GM10847 (cell line): ENCODE measurements around the gene PPP6R2.

Experiments
- POLR2A ChIP-seq: IDR thresholded peaks from 2 replicates; pipeline ENCODE4 v1.6.1; 2011; ENCODE audit not compliant: insufficient read length; ENCODE audit errors: extremely low read depth

Gene PPP6R2

DNA sequence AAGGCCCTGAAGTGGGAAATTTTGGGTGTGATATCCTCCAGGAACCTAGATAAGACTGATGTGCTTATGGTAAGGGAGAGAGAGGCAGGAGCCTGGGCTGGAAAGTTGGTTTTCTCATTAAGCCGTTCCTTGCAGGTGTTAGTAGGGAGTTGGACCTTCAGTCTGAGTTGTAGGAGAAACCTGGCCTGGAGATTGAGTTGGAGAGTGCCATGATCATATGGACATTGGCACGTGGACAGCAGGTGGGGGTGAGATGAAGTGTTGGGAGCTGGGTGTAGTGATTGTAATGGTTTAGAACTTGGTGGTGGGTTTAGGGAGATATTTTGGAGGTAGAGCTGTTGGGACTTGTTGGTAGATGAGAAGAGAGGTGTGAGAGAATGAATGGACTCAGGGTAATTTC lies 4.9 kb downstream of the PPP6R2 start:
- no peak for TF ChIP-seq POLR2A

- TF ChIP-seq POLR2A = no peak
These were observed 13.1 kb downstream of the PPP6R2 start for GRCh38 chr22:50356186-50356585.

- no peak for TF ChIP-seq POLR2A
These were observed 14.1 kb downstream of the PPP6R2 start for GRCh38 chr22:50357222-50357621.

GRCh38 chr22:50357756-50358155 lies 14.6 kb downstream of the PPP6R2 start:
- no peak for TF ChIP-seq POLR2A

DNA sequence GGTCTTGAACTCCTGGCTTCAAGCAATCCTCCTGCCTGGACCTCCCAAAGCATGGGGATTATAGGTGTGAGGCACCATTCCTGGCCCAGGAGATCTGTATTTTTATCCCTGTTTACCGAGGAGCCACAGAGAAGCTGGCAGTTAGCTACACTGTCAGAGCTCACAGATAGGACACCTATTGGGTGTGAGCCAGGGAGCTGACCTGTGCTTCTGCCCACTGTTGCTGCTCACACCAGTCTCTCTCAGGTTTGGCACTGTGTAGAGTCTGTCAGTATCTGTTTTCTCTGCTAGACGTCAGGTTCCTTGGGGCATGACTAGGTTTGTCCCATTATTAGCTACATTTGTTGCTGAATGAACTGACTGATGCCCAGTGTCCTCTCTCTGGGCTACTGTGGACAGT lies 17.5 kb downstream of the PPP6R2 start:
- TF ChIP-seq POLR2A = no peak

DNA sequence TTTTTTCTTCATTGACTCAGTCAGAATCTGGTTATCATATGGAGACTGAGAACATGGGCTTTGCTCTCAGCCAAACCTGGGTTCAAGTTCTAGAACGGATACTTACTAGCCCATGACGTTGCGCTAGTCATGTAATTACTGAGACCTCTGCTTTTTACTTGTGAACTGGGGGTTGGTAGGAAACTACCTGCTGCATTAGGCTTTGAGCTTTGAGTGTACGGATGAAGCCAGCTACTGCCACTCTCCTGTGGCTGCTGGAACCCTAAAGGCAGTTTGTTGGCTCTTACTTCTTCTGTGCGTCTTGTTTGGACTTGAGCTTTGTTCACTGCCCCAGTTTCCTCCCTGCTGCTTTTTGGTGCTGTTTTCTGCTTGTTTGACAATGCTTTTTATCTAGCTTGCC lies 18.1 kb downstream of the PPP6R2 start:
- no peak for TF ChIP-seq POLR2A

- TF ChIP-seq POLR2A = no peak
These were observed 18.6 kb downstream of the PPP6R2 start for GRCh38 chr22:50361688-50362087.

DNA sequence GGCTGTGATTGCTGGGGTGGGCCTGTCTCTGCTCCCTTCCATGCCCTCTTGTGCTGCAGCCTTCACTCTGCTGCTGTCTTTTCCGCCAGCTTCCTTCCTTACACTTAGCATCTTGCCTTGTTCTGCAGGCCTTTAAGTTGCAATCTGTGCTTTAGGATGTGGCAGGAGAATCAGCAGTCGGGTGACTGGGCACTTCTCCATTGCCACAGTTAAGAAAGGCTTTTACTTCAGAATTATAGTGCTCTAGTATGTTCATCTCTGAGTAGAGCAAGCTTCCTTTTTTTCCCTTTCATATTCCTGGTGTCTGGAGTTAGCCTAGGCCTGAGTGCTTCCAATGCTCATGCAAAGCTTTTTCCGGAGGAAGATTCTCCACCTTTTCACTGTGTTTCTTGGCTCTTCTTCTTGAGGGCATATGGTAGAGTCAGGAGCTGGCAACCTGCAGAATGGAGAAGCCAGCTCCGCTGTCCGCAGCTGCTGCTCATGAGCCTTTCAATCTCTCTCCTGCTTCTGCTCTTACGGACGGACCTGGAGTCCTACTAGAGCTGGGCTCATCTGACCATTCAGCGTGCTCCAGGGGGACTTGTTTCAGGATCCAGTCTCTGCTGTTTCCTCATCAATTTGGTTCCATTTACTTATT lies 20.2 kb downstream of the PPP6R2 start:
- no peak for TF ChIP-seq POLR2A

DNA sequence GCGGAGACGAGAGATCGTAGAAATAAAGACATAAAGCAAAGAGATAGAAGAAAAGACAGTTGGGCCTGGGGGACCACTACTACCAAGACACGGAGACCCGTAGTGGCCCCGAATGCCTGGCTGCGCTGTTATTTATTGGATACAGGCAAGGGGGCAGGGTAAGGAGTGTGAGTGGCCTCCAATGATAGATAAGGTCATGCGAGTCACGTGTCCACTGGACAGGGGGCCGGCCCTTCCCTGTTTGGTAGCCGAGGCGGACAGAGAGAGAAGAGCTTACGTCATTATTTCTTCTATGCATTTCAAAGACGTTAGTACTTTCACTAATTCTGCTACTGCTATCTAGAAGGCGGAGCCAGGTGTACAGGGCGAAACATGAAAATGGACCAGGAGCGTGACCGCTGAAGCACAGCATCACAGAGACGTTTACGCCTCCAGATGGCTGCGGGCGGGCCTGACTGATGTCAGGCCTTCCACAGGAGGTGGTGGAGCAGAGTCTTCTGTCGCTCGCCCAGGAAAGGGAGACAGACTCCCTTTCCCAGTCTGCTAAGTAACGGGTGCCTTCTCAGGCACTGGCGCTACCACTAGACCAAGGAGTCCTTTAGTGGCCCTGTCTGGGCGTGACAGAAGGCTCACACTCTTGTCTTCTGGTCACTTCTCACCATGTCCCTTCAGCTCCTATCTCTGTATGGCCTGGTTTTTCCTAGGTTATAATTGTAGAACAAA lies 24.8 kb downstream of the PPP6R2 start:
- no peak for TF ChIP-seq POLR2A

GRCh38 chr22:50371101-50371648 lies 28.0 kb downstream of the PPP6R2 start:
- no peak for TF ChIP-seq POLR2A

DNA sequence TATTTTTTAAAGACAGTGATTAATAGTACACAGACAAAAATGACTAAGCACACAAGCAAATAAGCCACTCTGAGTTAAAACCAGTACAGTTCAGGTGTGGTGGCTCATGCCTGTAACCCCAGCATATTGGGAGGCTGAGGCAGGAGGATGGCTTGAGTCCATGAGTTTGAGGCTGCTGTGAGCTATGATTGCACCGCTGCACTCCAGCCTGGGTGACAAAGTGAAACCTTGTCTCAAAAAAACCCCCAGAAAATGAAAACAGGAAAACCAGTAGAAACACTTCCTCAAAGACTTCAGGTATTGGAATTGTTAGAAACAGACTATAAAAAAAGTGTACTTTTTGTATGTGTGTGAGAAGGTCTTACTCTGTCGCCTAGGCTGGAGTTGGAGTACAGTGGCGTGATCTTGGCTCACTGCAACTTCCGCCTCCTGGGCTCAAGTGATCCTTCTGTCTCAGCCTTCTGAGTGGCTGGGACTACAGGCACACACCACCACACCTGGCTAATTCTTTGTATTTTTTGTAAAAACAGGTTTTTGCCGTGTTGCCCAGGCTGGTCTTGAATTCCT lies 33.0 kb downstream of the PPP6R2 start:
- TF ChIP-seq POLR2A = no peak

GRCh38 chr22:50396751-50397370 lies 53.7 kb downstream of the PPP6R2 start:
- TF ChIP-seq POLR2A = no peak

- TF ChIP-seq POLR2A = no peak
These were observed 55.9 kb downstream of the PPP6R2 start for GRCh38 chr22:50398831-50399648.

DNA sequence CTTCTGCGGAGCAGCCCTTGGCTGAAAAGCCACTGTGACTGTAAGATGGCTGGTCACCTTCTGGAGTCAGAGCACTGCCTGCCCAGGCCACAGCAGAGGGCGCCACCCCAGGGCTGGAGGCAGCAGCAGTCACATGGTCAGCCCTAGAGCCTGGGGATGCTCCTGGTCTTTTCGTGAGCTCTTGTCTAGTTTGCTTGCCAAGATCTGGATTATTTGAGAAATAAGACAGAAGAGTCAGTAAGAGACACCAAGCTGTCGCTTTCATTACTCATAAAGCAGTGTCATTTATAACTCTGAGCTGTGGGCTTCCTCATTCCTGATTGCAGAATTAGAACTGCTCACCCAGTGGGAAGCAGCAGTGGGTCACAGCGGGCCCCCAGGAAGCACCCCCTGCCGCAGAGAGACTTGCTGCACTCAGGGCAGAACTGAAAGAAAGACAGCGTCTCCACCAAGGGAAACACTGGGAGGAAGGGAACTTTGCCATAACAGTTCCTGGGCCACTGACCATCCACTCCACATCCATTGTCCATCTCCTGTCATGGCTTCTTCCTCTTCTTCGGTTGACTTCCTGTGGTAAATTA lies 56.7 kb downstream of the PPP6R2 start:
- TF ChIP-seq POLR2A = no peak

- TF ChIP-seq POLR2A = no peak
These were observed 57.3 kb downstream of the PPP6R2 start for GRCh38 chr22:50400406-50400805.
